GM18517 (cell line): ENCODE data around the gene CNTNAP4.

Experiments used
- ATAC-seq: cut with Tn5 transposase; IDR thresholded peaks from one replicate; pipeline ENCODE4 v1.9.1; 2021; ENCODE audit warnings: mild to moderate bottlenecking, moderate library complexity; ENCODE audit not compliant: unreplicated experiment

CNTNAP4 gene

DNA sequence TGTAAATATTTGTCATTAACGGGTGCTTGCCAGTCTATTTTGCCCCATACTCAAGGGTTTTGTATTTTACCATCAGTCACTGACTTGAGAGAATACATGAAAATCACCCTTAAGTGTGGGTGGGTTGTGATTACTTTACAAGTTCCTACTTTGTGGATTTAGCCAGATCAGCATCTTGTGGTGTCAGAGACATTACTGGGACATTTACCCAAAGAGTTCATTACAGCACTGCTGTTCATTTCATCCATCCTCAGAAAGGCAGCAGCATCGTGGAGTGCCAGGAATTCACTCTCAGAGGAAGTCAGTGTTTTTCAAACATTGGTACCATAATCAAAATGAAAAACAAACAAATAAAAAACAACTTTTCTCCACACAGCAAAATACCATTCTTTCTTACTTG is 110.8 kb downstream of the CNTNAP4 start:
- ATAC-seq = no peak

- ATAC-seq = no peak
Measured at GRCh38 chr16:76389126-76389525, 111.9 kb downstream of the CNTNAP4 start.

DNA sequence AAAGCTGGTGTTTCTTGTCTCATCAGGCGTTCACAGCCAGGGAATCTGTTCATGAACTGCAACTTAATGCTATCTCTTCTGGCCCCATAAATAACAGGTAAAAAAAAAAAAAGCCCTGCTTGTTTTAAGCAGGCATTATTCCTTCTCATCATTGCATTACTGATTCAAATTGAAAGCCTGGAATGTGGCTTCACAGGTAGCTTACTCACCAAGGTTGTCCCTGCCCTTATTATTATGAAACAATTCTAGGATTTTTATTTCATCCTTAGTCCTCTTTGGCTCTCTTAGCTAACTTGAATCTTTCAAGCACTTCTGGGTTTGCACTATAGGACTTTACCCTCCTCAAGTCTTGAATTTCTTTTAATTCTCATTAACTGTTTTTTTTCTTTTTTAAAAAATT is 113.3 kb downstream of the CNTNAP4 start:
- no peak for ATAC-seq

- no peak for ATAC-seq
Measured at GRCh38 chr16:76396977-76397376, 119.8 kb downstream of the CNTNAP4 start.

DNA sequence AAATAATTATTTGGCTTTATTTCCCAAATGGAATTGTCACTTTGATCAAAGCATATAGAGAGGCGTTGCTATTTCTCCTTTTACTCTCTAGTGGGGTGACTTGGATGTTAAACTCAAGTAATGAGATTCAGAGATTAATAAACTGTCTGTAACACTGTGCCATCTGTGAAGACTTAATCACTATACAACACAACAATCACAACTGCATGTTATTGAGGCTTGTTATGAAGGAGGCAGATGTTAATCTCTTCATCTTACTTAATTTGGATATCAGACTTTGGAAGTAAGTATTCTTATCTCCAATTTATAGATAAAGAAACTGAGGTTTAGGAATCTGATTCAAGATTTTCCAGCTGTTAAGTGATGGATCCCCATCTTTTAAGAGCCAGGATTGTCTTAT is 132.5 kb downstream of the CNTNAP4 start:
- ATAC-seq = no peak

GRCh38 chr16:76421571-76421970 is 144.4 kb downstream of the CNTNAP4 start:
- ATAC-seq = no peak

GRCh38 chr16:76428858-76429257 is 151.7 kb downstream of the CNTNAP4 start:
- no peak for ATAC-seq

- ATAC-seq = no peak
Measured at GRCh38 chr16:76441391-76441790, 164.2 kb downstream of the CNTNAP4 start.

DNA sequence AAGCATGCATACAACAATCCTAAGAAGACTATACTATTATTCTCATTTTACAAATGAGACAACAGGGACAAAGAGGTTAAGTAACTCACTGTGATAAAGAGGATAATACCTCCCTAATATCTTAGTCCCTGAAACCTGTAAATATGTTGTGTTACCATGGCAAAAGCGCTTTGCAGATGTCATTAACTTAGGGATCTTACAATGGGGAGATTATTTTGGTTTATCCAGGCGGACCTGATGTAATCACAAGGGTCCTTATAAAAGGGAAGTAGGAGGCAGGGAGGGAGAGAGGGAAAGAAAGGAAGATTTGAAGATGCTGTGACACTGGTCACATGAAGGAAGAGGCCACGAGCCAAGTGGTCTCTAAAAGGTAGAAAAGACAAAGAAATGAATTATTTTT is 164.7 kb downstream of the CNTNAP4 start:
- ATAC-seq = no peak

- no peak for ATAC-seq
Measured at GRCh38 chr16:76443973-76444372, 166.8 kb downstream of the CNTNAP4 start.

DNA sequence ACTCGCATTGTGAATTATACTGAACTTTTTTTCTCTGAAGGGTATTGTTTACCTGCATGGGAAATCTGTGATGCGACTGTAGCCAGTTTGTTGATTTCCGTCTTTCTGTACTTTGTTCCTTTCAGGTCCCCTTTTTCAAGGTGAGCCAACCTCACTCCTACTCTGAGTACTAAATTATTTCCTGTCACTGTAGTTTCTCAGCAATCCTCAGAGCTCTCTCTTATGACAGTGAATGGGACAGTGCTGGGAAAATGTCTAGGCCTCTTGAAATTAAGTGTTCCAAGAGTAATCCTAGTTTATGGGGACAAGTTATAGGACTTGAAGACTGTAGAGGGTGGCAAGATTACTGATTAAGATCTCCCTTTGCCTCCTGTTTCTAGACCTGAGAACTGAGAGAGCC is 167.6 kb downstream of the CNTNAP4 start:
- no peak for ATAC-seq

DNA sequence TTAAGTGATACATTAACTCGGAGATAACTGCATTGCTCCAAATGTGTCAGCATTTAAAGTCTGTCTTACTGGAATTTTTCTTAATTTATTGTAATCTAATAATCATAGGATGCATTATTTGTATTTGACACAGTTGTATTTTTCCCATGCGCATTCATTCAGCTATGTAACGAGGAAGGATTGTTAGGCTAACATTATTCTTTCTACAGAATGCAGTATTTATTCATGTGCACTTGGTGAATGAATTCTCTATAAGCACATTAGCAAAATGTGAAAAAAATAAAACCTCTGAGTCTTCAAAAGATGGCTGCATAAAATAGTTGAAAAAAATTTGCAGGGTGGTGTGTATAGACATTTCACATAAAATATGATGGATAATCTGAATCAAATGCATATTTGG is 168.6 kb downstream of the CNTNAP4 start:
- no peak for ATAC-seq

DNA sequence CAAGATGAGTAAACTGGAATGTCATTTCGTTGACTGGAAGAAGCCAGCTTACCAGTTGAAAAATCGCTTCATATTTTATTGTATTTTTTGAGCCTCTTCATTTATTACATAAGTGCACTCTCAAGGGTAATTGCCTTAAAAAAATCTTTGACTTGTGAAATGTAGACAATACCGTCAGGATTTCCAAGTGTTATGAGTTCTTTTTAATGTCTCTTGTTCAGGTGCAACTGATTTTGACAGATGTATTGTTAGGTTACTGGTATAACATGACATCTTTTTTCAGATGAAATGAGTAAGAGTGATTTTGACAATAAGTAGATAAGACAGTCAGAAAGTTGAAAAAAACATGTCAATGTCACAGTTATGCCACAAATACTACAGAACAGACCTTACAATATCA is 169.1 kb downstream of the CNTNAP4 start:
- no peak for ATAC-seq

GRCh38 chr16:76450890-76451289 is 173.7 kb downstream of the CNTNAP4 start:
- ATAC-seq = no peak

- no peak for ATAC-seq
Measured at GRCh38 chr16:76455257-76455656, 178.1 kb downstream of the CNTNAP4 start.

GRCh38 chr16:76456016-76456415 is 178.8 kb downstream of the CNTNAP4 start:
- ATAC-seq = no peak

- ATAC-seq = no peak
Measured at GRCh38 chr16:76459111-76459510, 181.9 kb downstream of the CNTNAP4 start.

DNA sequence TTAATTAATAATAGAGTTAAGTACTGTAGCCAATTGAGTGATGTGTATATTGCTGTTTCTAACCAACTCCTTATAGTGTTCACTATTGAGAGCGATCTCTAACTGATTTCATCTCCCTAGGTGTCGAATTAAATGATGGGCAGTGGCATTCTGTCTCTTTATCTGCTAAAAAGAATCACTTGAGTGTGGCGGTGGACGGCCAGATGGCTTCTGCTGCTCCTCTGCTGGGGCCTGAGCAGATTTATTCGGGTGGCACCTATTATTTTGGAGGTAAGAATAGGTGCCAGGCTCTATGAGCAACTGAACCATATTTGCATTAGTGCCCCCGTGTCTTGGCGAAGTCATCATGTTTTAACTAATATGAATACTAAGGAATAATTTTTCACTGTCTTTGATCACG is 184.6 kb downstream of the CNTNAP4 start:
- ATAC-seq = no peak

GRCh38 chr16:76464955-76465620 is 187.9 kb downstream of the CNTNAP4 start:
- ATAC-seq = no peak

DNA sequence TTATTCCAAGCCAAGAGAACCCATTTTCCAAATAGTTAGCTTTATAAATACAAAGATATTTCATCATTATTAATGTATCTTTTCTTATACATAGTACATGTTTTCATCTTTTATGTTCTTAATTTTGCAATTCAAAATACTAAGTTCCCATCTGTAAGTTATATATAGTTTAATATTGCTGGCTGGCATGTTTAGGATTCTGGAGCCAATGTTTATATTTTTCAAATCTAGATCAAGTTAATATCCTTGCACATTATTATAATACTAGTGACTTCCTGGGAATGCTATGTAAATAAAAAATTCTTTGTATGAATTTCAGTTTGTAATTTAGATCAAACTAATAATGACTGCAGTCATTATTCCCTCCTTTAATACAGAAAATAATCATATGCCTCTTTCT is 189.7 kb downstream of the CNTNAP4 start:
- no peak for ATAC-seq

DNA sequence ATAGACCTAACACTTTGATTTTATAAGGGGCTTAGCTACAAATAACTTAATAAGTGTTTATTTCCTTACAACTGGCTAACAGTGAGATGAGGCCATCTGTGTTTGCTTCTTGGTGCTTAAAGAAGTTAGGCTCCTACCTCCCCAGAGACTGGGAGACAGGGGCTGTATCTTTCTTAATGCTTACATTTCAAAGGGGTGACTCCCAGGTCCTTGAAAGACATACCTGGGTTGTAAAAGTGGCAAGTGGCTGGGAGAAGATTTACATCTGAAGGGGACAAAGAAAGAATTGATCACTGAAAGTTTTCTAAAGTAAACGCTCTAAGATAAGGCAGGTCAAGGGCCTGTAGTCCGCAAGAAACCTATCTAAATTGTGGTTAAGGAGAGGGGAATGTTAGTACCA is 196.8 kb downstream of the CNTNAP4 start:
- ATAC-seq = no peak

GRCh38 chr16:76478105-76478504 is 200.9 kb downstream of the CNTNAP4 start:
- no peak for ATAC-seq

DNA sequence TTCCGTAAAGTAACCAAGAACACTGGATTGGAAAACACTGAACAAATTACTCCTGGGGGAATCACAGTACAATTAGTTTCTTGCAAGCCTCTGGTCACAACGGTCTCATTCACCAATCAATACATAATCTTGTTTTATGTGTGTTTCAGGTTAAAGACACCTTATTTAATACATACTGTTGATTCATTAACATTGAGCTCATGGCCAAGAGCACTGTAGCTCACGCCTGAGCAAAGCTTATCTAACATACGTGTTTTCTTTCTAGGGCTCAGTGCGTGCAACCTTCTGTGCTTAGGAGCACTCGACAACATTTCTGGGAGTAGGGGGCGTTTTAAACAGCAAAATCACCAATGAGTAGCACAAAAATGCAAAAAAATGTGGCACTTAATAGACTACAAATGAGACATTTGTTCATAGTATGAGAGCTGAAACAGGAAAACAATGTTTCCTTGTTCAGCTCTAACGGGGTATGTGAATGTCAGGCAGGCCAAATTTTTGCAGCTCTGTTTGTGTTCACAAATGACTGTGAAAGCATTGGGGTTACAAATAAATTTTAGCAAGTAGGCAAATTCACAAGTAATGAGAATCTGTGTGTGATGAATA is 206.2 kb downstream of the CNTNAP4 start:
- ATAC-seq = no peak
